PC-9 (cell line): ENCODE data around the gene BEND6. TPM values are rescaled to one million over a fixed set of nuclear protein-coding genes. Genes with fewer than 3 reads are reported as not detected.

Experiments
- BruUV-seq: library from RNA; stranded (reverse); fragments of 400-500 nt; replicated peaks from 2 replicates; lab custom pipeline; 2021; lab: Mats Ljungman, UMichigan
- CTCF ChIA-PET: fragments of 300-600 bp; sonication (Branson Sonifier 250); formaldehyde crosslinking; loops from one replicate; lab custom pipeline; 2022; ENCODE audit warnings: antibody characterized with exemption; lab: Charles Lee
- POLR2A ChIA-PET: fragments of 300-600 bp; sonication (Branson Sonifier 250); formaldehyde crosslinking; loops from one replicate; lab custom pipeline; 2022; ENCODE audit warnings: antibody characterized with exemption; ENCODE audit not compliant: unreplicated experiment; lab: Charles Lee
- DNase-seq, 2 experiments: peaks; one replicate each; pipeline versions ENCODE4 v3.0.0 to v3.0.0-alpha.2; 2015 to 2022; ENCODE audit warnings: mixed read lengths in 1 of 2
- H2AFZ ChIP-seq: fragments of 200-600 bp; sonication (generic); 2 replicates; pipeline ENCODE4 v1.8.1; 2017; ENCODE audit warnings: antibody characterized with exemption
- H3F3A ChIP-seq: fragments of 200-600 bp; sonication (generic); 2 replicates; pipeline ENCODE4 v1.8.1; 2017; ENCODE audit warnings: antibody characterized with exemption, mild to moderate bottlenecking, low read depth; ENCODE audit not compliant: insufficient read depth
- H3K27ac ChIP-seq: fragments of 200-600 bp; sonication (generic); 2 replicates; pipeline ENCODE4 v1.6.1; 2016; ENCODE audit warnings: mixed run types
- H3K27me3 ChIP-seq: fragments of 200-600 bp; sonication (generic); 2 replicates; pipeline ENCODE4 v1.6.1; 2016; ENCODE audit warnings: low read depth, mixed run types; ENCODE audit not compliant: insufficient read depth
- H3K36me3 ChIP-seq: fragments of 200-600 bp; sonication (generic); 2 replicates; pipeline ENCODE4 v1.6.1; 2016; ENCODE audit warnings: low read depth, mixed run types
- H3K4me1 ChIP-seq: fragments of 200-600 bp; sonication (generic); replicated peaks from 2 replicates; pipeline ENCODE4 v1.6.1; 2016; ENCODE audit warnings: mixed run types; ENCODE audit not compliant: insufficient read depth
- H3K4me2 ChIP-seq: fragments of 200-600 bp; sonication (generic); 2 replicates; pipeline ENCODE4 v1.6.1; 2017; ENCODE audit warnings: mixed run types
- H3K4me3 ChIP-seq: fragments of 200-600 bp; sonication (generic); 2 replicates; pipeline ENCODE4 v1.6.1; 2016; ENCODE audit warnings: mixed run types
- H3K79me2 ChIP-seq: fragments of 200-600 bp; sonication (generic); 2 replicates; pipeline ENCODE4 v1.6.1; 2017; ENCODE audit warnings: low read depth, mixed run types
- H3K9me2 ChIP-seq: fragments of 200-600 bp; sonication (generic); 2 replicates; pipeline ENCODE4 v1.8.1; 2017; ENCODE audit warnings: mild to moderate bottlenecking; ENCODE audit not compliant: insufficient read depth
- H3K9me3 ChIP-seq: fragments of 200-600 bp; sonication (generic); 2 replicates; pipeline ENCODE4 v1.8.1; 2016; ENCODE audit warnings: low read depth; ENCODE audit not compliant: insufficient read depth
- H4K20me1 ChIP-seq: fragments of 200-600 bp; sonication (generic); 2 replicates; pipeline ENCODE4 v1.8.1; 2017; ENCODE audit not compliant: insufficient read depth
- EZH2 ChIP-seq: fragments of 200-600 bp; sonication (generic); IDR thresholded peaks from 2 replicates; pipeline ENCODE4 v1.8.0; 2017; ENCODE audit warnings: antibody characterized with exemption, low read depth
- intact Hi-C: fragments of 100-400 bp; cut with micrococcal nuclease; formaldehyde crosslinking; loops from one replicate; pipeline ENCODE4 v1.10.0; 2022; ENCODE audit not compliant: unreplicated experiment
- total RNA-seq: library from RNA; stranded (reverse); gene quantifications from 2 replicates; pipeline ENCODE4 v1.2.3, GENCODE V29; 2021
- TF ChIP-seq, protein P1 (sequence below): fragments of 200-600 bp; sonication (generic); conservative IDR thresholded peaks from 2 replicates; pipeline ENCODE4 v1.6.1; 2017; ENCODE audit warnings: mixed run types, antibody characterized with exemption, mild to moderate bottlenecking, moderate library complexity

The BEND6 gene
- total RNA-seq, 1 experiment from 2014 or later = 5.7 TPM

DNA sequence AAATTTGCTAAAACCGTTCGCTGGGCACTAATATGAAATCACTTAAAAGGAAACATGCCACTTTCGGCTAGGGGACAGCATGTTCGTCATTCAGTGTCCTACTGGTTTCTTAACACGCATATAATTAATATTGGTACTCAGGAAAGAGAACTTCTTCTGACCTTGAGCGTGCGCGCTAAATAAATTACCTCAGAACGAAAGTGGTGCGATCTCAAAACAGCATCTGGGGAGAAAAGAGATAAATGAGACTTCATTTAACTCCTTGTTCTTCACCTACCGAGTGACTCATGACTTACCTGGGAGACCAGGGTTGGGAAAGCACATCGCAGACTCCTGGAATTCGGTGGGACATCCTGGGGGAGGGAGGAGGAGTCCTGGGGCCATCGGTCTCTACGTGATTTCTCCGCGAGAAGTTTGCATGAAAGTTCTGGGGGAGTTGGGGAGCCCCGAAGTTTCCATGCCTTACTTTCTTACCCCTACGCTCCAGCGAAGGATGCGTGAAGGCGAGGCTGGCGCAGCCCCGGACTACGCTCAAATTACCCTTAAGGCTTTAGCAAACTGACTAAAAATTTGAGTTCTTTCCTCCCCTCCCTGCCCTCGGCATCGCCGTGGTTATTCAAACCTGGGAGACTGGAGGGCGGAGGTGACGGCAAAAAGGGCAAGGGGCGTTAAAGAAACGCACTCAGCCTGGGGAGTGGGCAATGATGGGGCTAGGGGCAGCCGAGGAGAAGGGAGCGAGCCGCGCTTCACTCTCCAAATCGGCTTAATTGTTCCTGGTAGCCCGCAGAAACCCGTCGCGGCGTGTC lies 1.1 kb upstream of the BEND6 start:
- BruUV-seq = TSS peak; percentile 47
- Histone ChIP-seq H3K9me2 (no peaks in the 10 kb centered on the region), H3K27me3 (no peaks in the 10 kb centered on the region), H3K4me3 (peak overlapping the region; percentile 93), H3K36me3 (0 out of 2 replicates have a peak, but pooled peaks cover 3% of the 10 kb centered on the region), H3K9me3 (no peaks in the 10 kb centered on the region), H3F3A (peaks cover 16% of the 10 kb centered on the region), H3K4me2 (peak overlapping the region; percentile 97), H3K27ac (peak overlapping the region; percentile 65), H3K79me2 (peaks cover 37% of the 10 kb centered on the region), H3K4me1 (peaks cover 39% of the 10 kb centered on the region), H4K20me1 (no peaks in the 10 kb centered on the region), H2AFZ (peak overlapping the region; percentile 97)
- no peak for TF ChIP-seq EZH2
- TF ChIP-seq, protein P1, sequence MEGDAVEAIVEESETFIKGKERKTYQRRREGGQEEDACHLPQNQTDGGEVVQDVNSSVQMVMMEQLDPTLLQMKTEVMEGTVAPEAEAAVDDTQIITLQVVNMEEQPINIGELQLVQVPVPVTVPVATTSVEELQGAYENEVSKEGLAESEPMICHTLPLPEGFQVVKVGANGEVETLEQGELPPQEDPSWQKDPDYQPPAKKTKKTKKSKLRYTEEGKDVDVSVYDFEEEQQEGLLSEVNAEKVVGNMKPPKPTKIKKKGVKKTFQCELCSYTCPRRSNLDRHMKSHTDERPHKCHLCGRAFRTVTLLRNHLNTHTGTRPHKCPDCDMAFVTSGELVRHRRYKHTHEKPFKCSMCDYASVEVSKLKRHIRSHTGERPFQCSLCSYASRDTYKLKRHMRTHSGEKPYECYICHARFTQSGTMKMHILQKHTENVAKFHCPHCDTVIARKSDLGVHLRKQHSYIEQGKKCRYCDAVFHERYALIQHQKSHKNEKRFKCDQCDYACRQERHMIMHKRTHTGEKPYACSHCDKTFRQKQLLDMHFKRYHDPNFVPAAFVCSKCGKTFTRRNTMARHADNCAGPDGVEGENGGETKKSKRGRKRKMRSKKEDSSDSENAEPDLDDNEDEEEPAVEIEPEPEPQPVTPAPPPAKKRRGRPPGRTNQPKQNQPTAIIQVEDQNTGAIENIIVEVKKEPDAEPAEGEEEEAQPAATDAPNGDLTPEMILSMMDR = no peak
- intact Hi-C loops = loop anchor here (1.0 to 2.0 kb wide), 5 partner anchors 15 to 219 kb away; partner anchors contain the start of genes BAG2 and ZNF451
- POLR2A ChIA-PET = interaction anchor here (0.6 kb wide), 1 partner anchor 104 kb away, joined by 4 read pairs; no protein-coding TSS in a partner anchor
- DNase-seq = peak in 1 of 2 experiments; percentile 23
- CTCF ChIA-PET = no interaction called here

DNA sequence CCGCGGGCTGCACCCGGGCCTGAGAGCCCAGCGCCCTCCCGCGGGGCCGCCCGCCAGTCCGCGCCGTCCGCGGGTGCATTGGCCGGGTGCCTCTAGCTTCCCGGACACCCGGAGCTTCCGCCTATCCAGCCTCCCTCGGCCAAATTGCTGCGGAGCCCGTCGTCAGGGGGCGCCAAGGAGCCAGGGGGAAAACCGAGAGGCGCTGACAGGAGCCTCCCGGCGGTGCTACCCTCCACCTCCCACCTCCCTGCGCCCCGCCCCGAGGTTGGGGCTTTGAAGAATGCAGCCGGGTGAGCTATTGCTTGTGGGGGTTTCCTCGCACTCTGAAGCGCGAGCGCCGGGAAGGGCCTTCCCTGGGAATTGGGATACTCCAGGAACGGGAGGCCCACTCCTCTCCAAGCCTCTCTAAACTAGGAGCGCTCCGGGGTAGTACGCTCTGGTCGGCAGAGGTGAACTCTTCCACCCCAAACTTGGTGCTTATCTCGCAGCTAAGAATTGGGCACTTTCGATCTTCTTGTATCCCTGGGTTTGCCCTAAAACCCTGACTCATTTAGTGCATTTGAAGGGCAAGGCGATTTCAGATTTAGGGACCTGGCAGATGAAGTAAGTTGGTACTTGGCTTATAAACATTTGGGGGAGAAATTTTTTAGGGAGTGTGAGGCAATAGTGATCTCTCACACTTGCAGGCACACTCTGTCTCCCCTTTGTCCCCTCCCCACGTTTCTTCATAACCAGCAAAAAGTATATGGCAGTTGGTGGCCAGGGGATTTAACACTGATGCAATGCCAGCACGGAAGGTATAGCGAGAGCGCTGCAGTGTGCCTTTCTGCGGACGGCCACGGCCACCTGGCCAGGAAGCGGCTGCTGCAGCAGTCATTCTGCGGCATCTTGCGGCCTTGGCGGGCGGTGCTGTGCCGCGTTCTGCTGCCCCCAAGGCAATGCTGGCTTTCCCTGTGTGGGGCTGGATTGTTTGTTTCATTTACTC lies 556 bp downstream of the BEND6 start:
- Histone ChIP-seq H3F3A (peaks cover 16% of the 10 kb centered on the region), H3K27ac (peak overlapping the region; percentile 93), H3K4me3 (peak overlapping the region; percentile 93), H3K36me3 (no peaks in the 10 kb centered on the region), H3K27me3 (no peaks in the 10 kb centered on the region), H3K9me2 (no peaks in the 10 kb centered on the region), H3K4me2 (peak overlapping the region; percentile 89), H3K9me3 (no peaks in the 10 kb centered on the region), H3K4me1 (peaks cover 51% of the 10 kb centered on the region), H4K20me1 (no peaks in the 10 kb centered on the region), H2AFZ (peak overlapping the region; percentile 88), H3K79me2 (peaks cover 37% of the 10 kb centered on the region)
- ChIA-PET CTCF (interaction anchor here (0.6 to 1.1 kb wide), 4 partner anchors 51 to 361 kb away, joined by 3 to 9 read pairs (median 6); partner anchors contain the start of gene BAG2), POLR2A (interaction anchor here (0.6 to 0.9 kb wide), 6 partner anchors 17 to 358 kb away, joined by 3 to 6 read pairs (median 4); no protein-coding TSS in a partner anchor)
- peak; percentile 89 to 97 for DNase-seq
- TF ChIP-seq EZH2 = no peak
- TF ChIP-seq, protein P1 = peak; percentile 78
- BruUV-seq = TSS peak; percentile 56
- intact Hi-C loops = loop anchor here (1.0 to 5.0 kb wide), 7 partner anchors 17 to 361 kb away; partner anchors contain the start of gene BAG2
